HepG2 (cell line): ENCODE measurements around the gene VAC14. TPM values are rescaled to one million over a fixed set of nuclear protein-coding genes. Genes with fewer than 3 reads are reported as not detected.

ENCODE experiments used
- CC2D1A ChIP-seq: sonication (generic); formaldehyde crosslinking; IDR thresholded peaks from 2 replicates; pipeline ENCODE4 v1.8.1; 2023; ENCODE audit warnings: mild to moderate bottlenecking, missing genetic modification reagents
- EP300 ChIP-seq, 3 experiments: sonication (generic) in 1 of 3; formaldehyde crosslinking in 1 of 3; IDR thresholded peaks; 2 replicates each; pipeline versions ENCODE4 v1.5.1 to v1.6.1; 2011 to 2020; ENCODE audit warnings: low read depth in 2 of 3, low read length in 2 of 3, borderline replicate concordance in 1 of 3, improper control_type of control experiment in 1 of 3, mild to moderate bottlenecking in 1 of 3, missing genetic modification reagents in 1 of 3, moderate library complexity in 1 of 3
- HNF4G ChIP-seq, 2 experiments: sonication (generic) in 1 of 2; formaldehyde crosslinking in 1 of 2; IDR thresholded peaks; 2 replicates each; pipeline versions ENCODE4 v1.4.0 to v1.6.1; 2011 to 2020; ENCODE audit warnings: borderline replicate concordance in 2 of 2, low read depth in 2 of 2, mild to moderate bottlenecking in 2 of 2, low read length in 1 of 2, missing genetic modification reagents in 1 of 2, moderate library complexity in 1 of 2
- NFIB ChIP-seq: sonication (generic); formaldehyde crosslinking; IDR thresholded peaks from 2 replicates; pipeline ENCODE4 v1.9.0; 2021; ENCODE audit warnings: missing genetic modification reagents, mild to moderate bottlenecking, borderline replicate concordance
- NPAS2 ChIP-seq: sonication (generic); formaldehyde crosslinking; IDR thresholded peaks from 2 replicates; pipeline ENCODE4 v1.8.0; 2022; ENCODE audit warnings: mild to moderate bottlenecking, missing genetic modification reagents, borderline replicate concordance
- POLR2AphosphoS2 ChIP-seq: IDR thresholded peaks from 2 replicates; pipeline ENCODE4 v1.6.1; 2011; ENCODE audit warnings: low read depth, low read length, improper control_type of control experiment
- RNF2 ChIP-seq: fragments of 450-650 bp; conservative IDR thresholded peaks from 2 replicates; pipeline ENCODE4 v1.6.1; 2016; ENCODE audit warnings: low read depth
- ZNF674 ChIP-seq: sonication (generic); formaldehyde crosslinking; IDR thresholded peaks from 2 replicates; pipeline ENCODE4 v1.5.0; 2020; ENCODE audit warnings: low read depth, mild to moderate bottlenecking, missing genetic modification reagents
- ZNF720 ChIP-seq: sonication (generic); formaldehyde crosslinking; IDR thresholded peaks from 2 replicates; pipeline ENCODE4 v1.4.0; 2020; ENCODE audit warnings: missing genetic modification reagents
- polyA plus RNA-seq, 8 experiments: library from polyadenylated mRNA; depleted of rRNA in 3 of 8; stranded (reverse) in 7 of 8; unstranded in 1 of 8; fragments of >200 nt; fragmentation: Illumina TruSeq in 4 of 8; extraction: Trizol in 4 of 8; gene quantifications; 2 replicates each; pipeline versions ENCODE4 v1.2.1 to v1.2.3, GENCODE V29; 2011 to 2016; ENCODE audit warnings: low read depth in 4 of 8, missing spikeins in 1 of 8, mixed read lengths in 1 of 8; ENCODE audit not compliant: insufficient read depth in 1 of 8
- total RNA-seq, 5 experiments: library from RNA; depleted of rRNA; stranded (reverse); fragments of >200 nt; fragmentation: Illumina TruSeq; extraction: Trizol; gene quantifications; 2 replicates each; pipeline ENCODE4 v1.2.3, GENCODE V29; 2016; ENCODE audit warnings: low read depth in 1 of 5
- TF ChIP-seq, protein P1 (sequence below), 2 experiments: fragments of 450-650 bp in 1 of 2; sonication (generic) in 1 of 2; formaldehyde crosslinking in 1 of 2; IDR thresholded peaks; 2 replicates each; pipeline versions ENCODE4 v1.6.1 to v1.8.0; 2016 to 2022; ENCODE audit warnings: antibody characterized with exemption in 1 of 2, mild to moderate bottlenecking in 1 of 2, missing genetic modification reagents in 1 of 2
- TF ChIP-seq, protein P2 (sequence below): IDR thresholded peaks from 2 replicates; pipeline ENCODE4 v1.6.1; 2016; ENCODE audit warnings: control low read depth
- TF ChIP-seq, protein P3 (sequence below): sonication (generic); formaldehyde crosslinking; IDR thresholded peaks from 2 replicates; pipeline ENCODE4 v1.8.1; 2023; ENCODE audit warnings: mild to moderate bottlenecking, missing genetic modification reagents, borderline replicate concordance
- TF ChIP-seq, protein P4 (sequence below): sonication (generic); formaldehyde crosslinking; IDR thresholded peaks from 2 replicates; pipeline ENCODE4 v1.5.0; 2020; ENCODE audit warnings: mild to moderate bottlenecking, missing genetic modification reagents, borderline replicate concordance

The VAC14 gene
- total and polyA plus RNA-seq, 2 of the 13 experiments (the other 11 are each of a cell fraction or from before 2014, with no cell fraction given) = 23.5 to 24.6 TPM

DNA sequence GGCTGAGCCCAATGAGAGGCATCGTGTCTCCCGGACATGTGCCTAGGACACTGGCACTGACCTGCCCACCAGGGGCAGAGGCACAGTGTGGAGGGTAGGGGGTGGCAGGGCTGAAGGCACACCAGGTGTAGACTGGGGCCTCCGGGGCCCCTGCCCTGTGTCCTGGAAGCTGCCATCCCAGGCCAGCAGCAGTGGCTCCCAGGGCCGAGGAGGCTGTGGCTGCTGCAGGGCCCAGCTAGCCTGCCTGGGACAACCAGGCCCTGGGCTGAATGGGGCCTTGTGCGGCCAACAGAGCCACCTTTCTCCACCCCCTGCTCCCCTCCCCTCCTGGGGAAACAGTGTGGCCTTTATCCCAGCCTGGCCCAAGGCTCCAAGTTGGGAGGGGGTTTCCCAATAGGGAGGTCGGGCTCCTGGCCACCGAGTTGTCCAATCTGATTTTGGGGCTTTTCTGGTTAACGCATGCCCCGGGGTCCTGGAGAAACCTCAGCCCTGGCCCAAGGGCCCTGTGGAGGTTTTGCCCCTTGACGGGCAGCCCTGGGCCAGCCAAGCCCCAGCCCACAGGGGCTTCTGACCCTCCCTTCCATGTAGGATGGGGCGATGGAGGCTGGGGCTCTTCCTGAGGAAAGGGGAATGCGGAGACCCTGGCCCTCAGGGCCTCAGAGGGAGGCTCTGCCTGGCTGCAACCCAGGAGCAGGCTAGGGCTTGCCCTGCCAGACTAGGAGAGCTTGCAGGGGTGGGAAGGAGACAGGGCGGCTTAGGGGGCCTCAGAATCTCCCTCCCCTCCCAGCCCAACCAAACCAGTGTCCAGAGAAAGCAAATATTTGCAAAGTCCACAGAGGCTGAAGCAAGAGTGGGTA, 119.3 kb downstream of the VAC14 start (continued):
- TF ChIP-seq, protein P1, sequence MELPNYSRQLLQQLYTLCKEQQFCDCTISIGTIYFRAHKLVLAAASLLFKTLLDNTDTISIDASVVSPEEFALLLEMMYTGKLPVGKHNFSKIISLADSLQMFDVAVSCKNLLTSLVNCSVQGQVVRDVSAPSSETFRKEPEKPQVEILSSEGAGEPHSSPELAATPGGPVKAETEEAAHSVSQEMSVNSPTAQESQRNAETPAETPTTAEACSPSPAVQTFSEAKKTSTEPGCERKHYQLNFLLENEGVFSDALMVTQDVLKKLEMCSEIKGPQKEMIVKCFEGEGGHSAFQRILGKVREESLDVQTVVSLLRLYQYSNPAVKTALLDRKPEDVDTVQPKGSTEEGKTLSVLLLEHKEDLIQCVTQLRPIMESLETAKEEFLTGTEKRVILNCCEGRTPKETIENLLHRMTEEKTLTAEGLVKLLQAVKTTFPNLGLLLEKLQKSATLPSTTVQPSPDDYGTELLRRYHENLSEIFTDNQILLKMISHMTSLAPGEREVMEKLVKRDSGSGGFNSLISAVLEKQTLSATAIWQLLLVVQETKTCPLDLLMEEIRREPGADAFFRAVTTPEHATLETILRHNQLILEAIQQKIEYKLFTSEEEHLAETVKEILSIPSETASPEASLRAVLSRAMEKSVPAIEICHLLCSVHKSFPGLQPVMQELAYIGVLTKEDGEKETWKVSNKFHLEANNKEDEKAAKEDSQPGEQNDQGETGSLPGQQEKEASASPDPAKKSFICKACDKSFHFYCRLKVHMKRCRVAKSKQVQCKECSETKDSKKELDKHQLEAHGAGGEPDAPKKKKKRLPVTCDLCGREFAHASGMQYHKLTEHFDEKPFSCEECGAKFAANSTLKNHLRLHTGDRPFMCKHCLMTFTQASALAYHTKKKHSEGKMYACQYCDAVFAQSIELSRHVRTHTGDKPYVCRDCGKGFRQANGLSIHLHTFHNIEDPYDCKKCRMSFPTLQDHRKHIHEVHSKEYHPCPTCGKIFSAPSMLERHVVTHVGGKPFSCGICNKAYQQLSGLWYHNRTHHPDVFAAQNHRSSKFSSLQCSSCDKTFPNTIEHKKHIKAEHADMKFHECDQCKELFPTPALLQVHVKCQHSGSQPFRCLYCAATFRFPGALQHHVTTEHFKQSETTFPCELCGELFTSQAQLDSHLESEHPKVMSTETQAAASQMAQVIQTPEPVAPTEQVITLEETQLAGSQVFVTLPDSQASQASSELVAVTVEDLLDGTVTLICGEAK (IDR thresholded peaks at IDR 0.05) = no peak
- TF ChIP-seq, protein P1 (CRISPR knock-in tag; IDR thresholded peaks at IDR 0.05) = no peak
- TF ChIP-seq, protein P2, sequence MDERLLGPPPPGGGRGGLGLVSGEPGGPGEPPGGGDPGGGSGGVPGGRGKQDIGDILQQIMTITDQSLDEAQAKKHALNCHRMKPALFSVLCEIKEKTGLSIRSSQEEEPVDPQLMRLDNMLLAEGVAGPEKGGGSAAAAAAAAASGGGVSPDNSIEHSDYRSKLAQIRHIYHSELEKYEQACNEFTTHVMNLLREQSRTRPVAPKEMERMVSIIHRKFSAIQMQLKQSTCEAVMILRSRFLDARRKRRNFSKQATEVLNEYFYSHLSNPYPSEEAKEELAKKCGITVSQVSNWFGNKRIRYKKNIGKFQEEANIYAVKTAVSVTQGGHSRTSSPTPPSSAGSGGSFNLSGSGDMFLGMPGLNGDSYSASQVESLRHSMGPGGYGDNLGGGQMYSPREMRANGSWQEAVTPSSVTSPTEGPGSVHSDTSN (CRISPR knock-in tag) = no peak
- TF ChIP-seq, protein P3, sequence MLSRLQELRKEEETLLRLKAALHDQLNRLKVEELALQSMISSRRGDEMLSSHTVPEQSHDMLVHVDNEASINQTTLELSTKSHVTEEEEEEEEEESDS (CRISPR knock-in tag) = 0 out of 2 replicates have a peak, but pooled peaks have one; percentile 86
- no peak for TF ChIP-seq NPAS2
- 0 out of 2 replicates have a peak, but pooled peaks have one; percentile 21 for TF ChIP-seq CC2D1A
- TF ChIP-seq, protein P4, sequence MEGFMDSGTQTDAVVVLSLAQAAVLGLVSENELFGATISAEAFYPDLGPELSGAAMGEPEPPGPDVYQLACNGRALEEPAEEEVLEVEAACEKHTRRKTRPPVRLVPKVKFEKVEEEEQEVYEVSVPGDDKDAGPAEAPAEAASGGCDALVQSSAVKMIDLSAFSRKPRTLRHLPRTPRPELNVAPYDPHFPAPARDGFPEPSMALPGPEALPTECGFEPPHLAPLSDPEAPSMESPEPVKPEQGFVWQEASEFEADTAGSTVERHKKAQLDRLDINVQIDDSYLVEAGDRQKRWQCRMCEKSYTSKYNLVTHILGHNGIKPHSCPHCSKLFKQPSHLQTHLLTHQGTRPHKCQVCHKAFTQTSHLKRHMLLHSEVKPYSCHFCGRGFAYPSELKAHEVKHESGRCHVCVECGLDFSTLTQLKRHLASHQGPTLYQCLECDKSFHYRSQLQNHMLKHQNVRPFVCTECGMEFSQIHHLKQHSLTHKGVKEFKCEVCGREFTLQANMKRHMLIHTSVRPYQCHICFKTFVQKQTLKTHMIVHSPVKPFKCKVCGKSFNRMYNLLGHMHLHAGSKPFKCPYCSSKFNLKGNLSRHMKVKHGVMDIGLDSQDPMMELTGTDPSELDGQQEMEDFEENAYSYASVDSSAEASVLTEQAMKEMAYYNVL (CRISPR knock-in tag) = peak; percentile 55; the same call in 1 of the 2 replicates
- no peak for TF ChIP-seq NFIB (CRISPR knock-in tag)
- TF ChIP-seq ZNF674 (CRISPR knock-in tag) = no peak
- TF ChIP-seq RNF2 = no peak
- peak; percentile 46 to 87; a peak in 2 of 4 replicates for TF ChIP-seq EP300 (IDR thresholded peaks at IDR 0.05; ENCODE audit: low read depth in 2 of 2, low read length in 2 of 2)
- TF ChIP-seq EP300 (CRISPR knock-in tag; IDR thresholded peaks at IDR 0.05; ENCODE audit: borderline replicate concordance) = peak; percentile 59; the same call in 1 of the 2 replicates
- no peak for TF ChIP-seq ZNF720
- no peak; the same call in 1 of the 2 replicates for TF ChIP-seq POLR2AphosphoS2
- TF ChIP-seq HNF4G (IDR thresholded peaks at IDR 0.05; ENCODE audit: borderline replicate concordance, low read depth, low read length) = peak; percentile 59
- no peak; the same call in 1 of the 2 replicates for TF ChIP-seq HNF4G (CRISPR knock-in tag; IDR thresholded peaks at IDR 0.05; ENCODE audit: borderline replicate concordance, low read depth)
